IPS-20b (cell line): Measurements from ENCODE around the gene IL18BP.

Experiments used
- H3K27ac ChIP-seq: one replicate; pipeline ENCODE4 v1.5.1; 2013; ENCODE audit warnings: low read length
- H3K27me3 ChIP-seq: 2 replicates; pipeline ENCODE4 v1.6.1; 2013; ENCODE audit warnings: mild to moderate bottlenecking, low read length, inconsistent platforms; ENCODE audit not compliant: insufficient read depth
- H3K36me3 ChIP-seq: 2 replicates; pipeline ENCODE4 v1.6.1; 2013; ENCODE audit warnings: low read depth, mild to moderate bottlenecking, inconsistent platforms, low read length, moderate library complexity; ENCODE audit not compliant: insufficient read depth
- H3K4me1 ChIP-seq: 2 replicates; pipeline ENCODE4 v1.6.1; 2013; ENCODE audit warnings: mild to moderate bottlenecking, control low read depth, inconsistent platforms, low read length, moderate library complexity; ENCODE audit not compliant: insufficient read depth
- H3K4me3 ChIP-seq: 2 replicates; pipeline ENCODE4 v1.5.1; 2013; ENCODE audit warnings: mild to moderate bottlenecking, low read length, inconsistent platforms
- H3K9ac ChIP-seq: 2 replicates; pipeline ENCODE4 v1.6.1; 2013; ENCODE audit warnings: low read depth, mild to moderate bottlenecking, inconsistent platforms, low read length, moderate library complexity
- H3K9me3 ChIP-seq: 2 replicates; pipeline ENCODE4 v1.6.1; 2013; ENCODE audit warnings: mild to moderate bottlenecking, low read depth, low read length, inconsistent platforms; ENCODE audit not compliant: insufficient read depth

The IL18BP gene

GRCh38 chr11:72014761-72015320 is 16.1 kb downstream of the IL18BP start:
- H3K27ac ChIP-seq, result no peak overlapping the region
- no peaks in the 10 kb centered on the region for H3K27me3 ChIP-seq
- no peaks in the 10 kb centered on the region for H3K9me3 ChIP-seq
- no peak overlapping the region for H3K9ac ChIP-seq
- no peak overlapping the region for H3K4me3 ChIP-seq
- H3K36me3 ChIP-seq, result peaks cover 100% of the 10 kb centered on the region
- no peaks in the 10 kb centered on the region for H3K4me1 ChIP-seq

GRCh38 chr11:72015511-72016061 is 16.9 kb downstream of the IL18BP start:
- Histone ChIP-seq H3K4me1 (no peaks in the 10 kb centered on the region), H3K4me3 (no peak overlapping the region), H3K27ac (no peak overlapping the region), H3K27me3 (no peaks in the 10 kb centered on the region), H3K36me3 (peaks cover 100% of the 10 kb centered on the region), H3K9ac (no peak overlapping the region), H3K9me3 (no peaks in the 10 kb centered on the region)

GRCh38 chr11:72018171-72018570 is 19.5 kb downstream of the IL18BP start:
- no peaks in the 10 kb centered on the region for H3K4me1 ChIP-seq
- no peaks in the 10 kb centered on the region for H3K9me3 ChIP-seq
- peaks cover 99% of the 10 kb centered on the region for H3K36me3 ChIP-seq

GRCh38 chr11:72023335-72023734 is 24.6 kb downstream of the IL18BP start:
- no peak overlapping the region for H3K9ac ChIP-seq
- no peak overlapping the region for H3K4me3 ChIP-seq
- H3K27ac ChIP-seq, result no peak overlapping the region
- H3K27me3 ChIP-seq, result no peaks in the 10 kb centered on the region
- H3K36me3 ChIP-seq, result peaks cover 80% of the 10 kb centered on the region
- no peaks in the 10 kb centered on the region for H3K4me1 ChIP-seq
- H3K9me3 ChIP-seq, result no peaks in the 10 kb centered on the region

More at GRCh38 chr11:72018171-72018570, 19.5 kb downstream of the IL18BP start:
- no peak overlapping the region for H3K27ac ChIP-seq
- no peaks in the 10 kb centered on the region for H3K27me3 ChIP-seq
- H3K4me3 ChIP-seq, result no peak overlapping the region
- no peak overlapping the region for H3K9ac ChIP-seq

- Histone ChIP-seq H3K36me3 (peaks cover 80% of the 10 kb centered on the region), H3K4me1 (no peaks in the 10 kb centered on the region), H3K9me3 (no peaks in the 10 kb centered on the region), H3K4me3 (no peak overlapping the region), H3K27ac (no peak overlapping the region), H3K9ac (no peak overlapping the region), H3K27me3 (no peaks in the 10 kb centered on the region)
Observed at GRCh38 chr11:72024069-72024754, 25.5 kb downstream of the IL18BP start.

GRCh38 chr11:72026090-72026489 is 27.4 kb downstream of the IL18BP start:
- no peak overlapping the region for H3K4me3 ChIP-seq
- no peaks in the 10 kb centered on the region for H3K4me1 ChIP-seq
- no peak overlapping the region for H3K27ac ChIP-seq
- H3K9me3 ChIP-seq, result no peaks in the 10 kb centered on the region
- H3K27me3 ChIP-seq, result no peaks in the 10 kb centered on the region
- H3K36me3 ChIP-seq, result peaks cover 74% of the 10 kb centered on the region
- no peak overlapping the region for H3K9ac ChIP-seq

GRCh38 chr11:72030472-72031045 is 31.9 kb downstream of the IL18BP start:
- H3K4me1 ChIP-seq, result no peaks in the 10 kb centered on the region
- no peaks in the 10 kb centered on the region for H3K27me3 ChIP-seq
- no peak overlapping the region for H3K9ac ChIP-seq
- no peak overlapping the region for H3K4me3 ChIP-seq
- no peak overlapping the region for H3K27ac ChIP-seq
- H3K9me3 ChIP-seq, result no peaks in the 10 kb centered on the region
- H3K36me3 ChIP-seq, result peaks cover 66% of the 10 kb centered on the region

- Histone ChIP-seq H3K9ac (no peak overlapping the region), H3K4me1 (peaks cover 24% of the 10 kb centered on the region), H3K27me3 (no peaks in the 10 kb centered on the region), H3K4me3 (no peak overlapping the region), H3K27ac (no peak overlapping the region), H3K36me3 (peaks cover 39% of the 10 kb centered on the region), H3K9me3 (no peaks in the 10 kb centered on the region)
Observed at GRCh38 chr11:72036687-72037086, 38.0 kb downstream of the IL18BP start.

GRCh38 chr11:72037554-72038311 is 39.0 kb downstream of the IL18BP start:
- Histone ChIP-seq H3K27me3 (no peaks in the 10 kb centered on the region), H3K9me3 (no peaks in the 10 kb centered on the region), H3K4me3 (no peak overlapping the region), H3K27ac (no peak overlapping the region), H3K36me3 (peaks cover 35% of the 10 kb centered on the region; the same call in 1 of the 2 replicates), H3K9ac (peak overlapping the region; percentile 92; the same call in 1 of the 2 replicates), H3K4me1 (peaks cover 33% of the 10 kb centered on the region)

- Histone ChIP-seq H3K9ac (peak overlapping the region; percentile 92; the same call in 1 of the 2 replicates), H3K27ac (peak overlapping the region; percentile 95), H3K4me1 (peaks cover 33% of the 10 kb centered on the region), H3K36me3 (peaks cover 30% of the 10 kb centered on the region; the same call in 1 of the 2 replicates), H3K4me3 (no peak overlapping the region; the same call in 1 of the 2 replicates), H3K27me3 (no peaks in the 10 kb centered on the region), H3K9me3 (no peaks in the 10 kb centered on the region)
Observed at GRCh38 chr11:72038491-72038890, 39.8 kb downstream of the IL18BP start.

- Histone ChIP-seq H3K9ac (peak overlapping the region; percentile 92; the same call in 1 of the 2 replicates), H3K4me1 (peaks cover 33% of the 10 kb centered on the region), H3K4me3 (peak overlapping the region; percentile 78), H3K36me3 (peaks cover 22% of the 10 kb centered on the region; the same call in 1 of the 2 replicates), H3K27me3 (no peaks in the 10 kb centered on the region), H3K9me3 (no peaks in the 10 kb centered on the region), H3K27ac (peak overlapping the region; percentile 95)
Observed at GRCh38 chr11:72039031-72039855, 40.5 kb downstream of the IL18BP start.
